Adrenal gland (tissue), 12 donors: ENCODE data around the gene ACOT11. TPM values are rescaled to one million over a fixed set of nuclear protein-coding genes. Genes with fewer than 3 reads are reported as not detected.

ENCODE experiments used
- DNase-seq, 7 donors: peaks; one replicate each; pipeline ENCODE4 v3.0.0-alpha.2; 2019 to 2020
- H3K27ac ChIP-seq, 5 donors: fragments of 200-600 bp; sonication (generic) in 4 of 5; 1 replicate in 3 of 5; 2 replicates in 2 of 5; pipeline versions ENCODE4 v1.5.1 to v1.8.0; 2016 to 2020; ENCODE audit warnings: mild to moderate bottlenecking in 1 of 5
- H3K27me3 ChIP-seq: fragments of 200-600 bp; 2 replicates; pipeline ENCODE4 v1.8.0; 2021
- H3K36me3 ChIP-seq, 2 donors: fragments of 200-600 bp; replicated peaks in 1 of 2; 1 replicate in 1 of 2; 2 replicates in 1 of 2; pipeline versions ENCODE4 v1.5.1 to v1.8.0; 2018 to 2022
- H3K4me1 ChIP-seq, 2 donors: fragments of 200-600 bp; replicated peaks in 1 of 2; 1 replicate in 1 of 2; 2 replicates in 1 of 2; pipeline versions ENCODE4 v1.5.1 to v1.8.0; 2018 to 2021
- H3K4me3 ChIP-seq, 4 donors: fragments of 200-600 bp; sonication (generic) in 3 of 4; one replicate each; pipeline ENCODE4 v1.5.1; 2016 to 2018
- H3K9me3 ChIP-seq, 3 donors: fragments of 200-600 bp; sonication (generic) in 1 of 3; replicated peaks in 1 of 3; 1 replicate in 2 of 3; 2 replicates in 1 of 3; pipeline versions ENCODE4 v1.5.1 to v1.8.0; 2016 to 2021
- POLR2A ChIP-seq, 2 donors: fragments of 450-650 bp; IDR thresholded peaks; one replicate each; pipeline ENCODE4 v1.6.1; 2017; ENCODE audit warnings: antibody characterized with exemption in 2 of 2, mild to moderate bottlenecking in 2 of 2, moderate library complexity in 1 of 2
- WGBS, 4 donors: extraction: QIAGEN DNeasy Blood & Tissue Kit in 2 of 4; methylation state at CpG; one replicate each; pipeline versions ENCODE4 v1.1.5 to v1.1.7; 2013 to 2017; 5-methylcytosine and 5-hydroxymethylcytosine counted together
- intact Hi-C, 2 donors: fragments of 100-400 bp; cut with DNase I; formaldehyde crosslinking; loops; one replicate each; pipeline versions ENCODE4 v1.14.1 to v1.15.0; 2022 to 2023
- polyA plus RNA-seq, 3 donors: library from polyadenylated mRNA; stranded (reverse); fragments of 200-250 nt in 2 of 3; fragments of 350-450 nt in 1 of 3; fragmentation: Illumina TruSeq in 1 of 3; extraction: RNeasy Lipid Tissue Mini Kit (QIAGEN cat#74804) in 1 of 3; gene quantifications; one replicate each; pipeline ENCODE4 v1.2.3, GENCODE V29; 2013 to 2014
- total RNA-seq, 9 donors: library from RNA; depleted of rRNA in 4 of 9; stranded (reverse); fragments of >200 nt in 4 of 9; fragments of 120-200 nt in 1 of 9; fragmentation: NEBNext Ultra II Directional in 1 of 9; extraction: Animal tissue kit (Norgen Biotek cat#: 25700) in 1 of 9; gene quantifications; one replicate each; pipeline versions ENCODE4 v1.1.0 to v1.2.4, GENCODE V29; 2013 to 2023
- TF ChIP-seq, protein P1 (sequence below), 6 experiments: fragments of 450-650 bp in 4 of 6; fragments of 200-600 bp in 2 of 6; sonication (generic) in 1 of 6; IDR thresholded peaks; 1 replicate in 5 of 6; 2 replicates in 1 of 6; pipeline versions ENCODE4 v1.5.1 to v1.8.0; 2016 to 2021; ENCODE audit warnings: antibody characterized with exemption in 6 of 6, mild to moderate bottlenecking in 2 of 6, moderate library complexity in 1 of 6
- donor health status: healthy with polysubstance abuse.
- donor health status: Bipolar disorder and iron deficiency.
- donor health status: DM: yes; HTN: yes; CAD: no.
- donor health status: DM: no; HTN: no; CAD: no.
- donor health status: DM: no; HTN: no; CAD: no.
- donor health status: DM: yes; HTN: yes; CAD: no.

The ACOT11 gene
- total and polyA plus RNA-seq, 12 donors: 1.6 to 12.7 (median 9.1) TPM

DNA sequence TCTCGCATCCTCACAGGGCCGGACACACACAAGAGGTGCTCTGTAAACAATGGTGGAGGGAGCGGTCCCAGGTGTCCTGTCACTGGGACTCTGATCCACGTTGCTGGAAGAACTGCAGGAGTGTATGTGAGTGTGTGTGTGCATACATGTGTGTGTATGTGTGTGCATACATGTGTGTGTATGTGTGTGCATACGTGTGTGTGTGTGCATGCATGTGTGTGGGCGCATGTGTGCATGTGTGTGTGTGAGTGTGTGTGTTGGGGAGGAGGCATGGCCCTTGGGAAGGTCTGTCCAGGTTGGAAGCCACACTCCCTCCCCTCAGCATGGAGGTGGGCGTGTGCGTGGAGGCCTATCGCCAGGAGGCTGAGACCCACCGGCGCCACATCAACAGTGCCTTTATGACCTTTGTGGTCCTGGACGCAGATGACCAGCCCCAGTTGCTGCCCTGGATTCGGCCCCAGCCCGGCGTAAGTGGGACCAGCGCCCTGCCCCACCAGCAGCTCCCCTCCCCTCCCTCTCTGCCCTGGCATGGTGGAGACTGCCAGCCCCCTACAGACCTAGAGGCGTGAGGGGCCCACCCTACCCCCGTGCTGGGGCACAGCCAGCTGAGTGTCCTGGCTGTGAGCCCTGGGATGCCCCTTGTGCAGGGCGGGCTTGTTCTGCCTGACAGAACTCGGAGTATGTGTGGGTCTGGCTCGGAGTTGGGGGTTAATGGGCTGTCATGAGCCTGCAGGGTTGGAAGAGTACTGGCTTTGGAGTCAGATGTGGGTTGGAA, 53.1 kb downstream of the ACOT11 start:
- intact Hi-C loops: no loop called here
- TF ChIP-seq POLR2A (IDR thresholded peaks at IDR 0.05): no peak
- TF ChIP-seq, protein P1, sequence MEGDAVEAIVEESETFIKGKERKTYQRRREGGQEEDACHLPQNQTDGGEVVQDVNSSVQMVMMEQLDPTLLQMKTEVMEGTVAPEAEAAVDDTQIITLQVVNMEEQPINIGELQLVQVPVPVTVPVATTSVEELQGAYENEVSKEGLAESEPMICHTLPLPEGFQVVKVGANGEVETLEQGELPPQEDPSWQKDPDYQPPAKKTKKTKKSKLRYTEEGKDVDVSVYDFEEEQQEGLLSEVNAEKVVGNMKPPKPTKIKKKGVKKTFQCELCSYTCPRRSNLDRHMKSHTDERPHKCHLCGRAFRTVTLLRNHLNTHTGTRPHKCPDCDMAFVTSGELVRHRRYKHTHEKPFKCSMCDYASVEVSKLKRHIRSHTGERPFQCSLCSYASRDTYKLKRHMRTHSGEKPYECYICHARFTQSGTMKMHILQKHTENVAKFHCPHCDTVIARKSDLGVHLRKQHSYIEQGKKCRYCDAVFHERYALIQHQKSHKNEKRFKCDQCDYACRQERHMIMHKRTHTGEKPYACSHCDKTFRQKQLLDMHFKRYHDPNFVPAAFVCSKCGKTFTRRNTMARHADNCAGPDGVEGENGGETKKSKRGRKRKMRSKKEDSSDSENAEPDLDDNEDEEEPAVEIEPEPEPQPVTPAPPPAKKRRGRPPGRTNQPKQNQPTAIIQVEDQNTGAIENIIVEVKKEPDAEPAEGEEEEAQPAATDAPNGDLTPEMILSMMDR (IDR thresholded peaks at IDR 0.05): no peak
- H3K4me1 ChIP-seq: no peaks in the 10 kb centered on the region
- H3K4me3 ChIP-seq: no peak overlapping the region
- H3K27me3 ChIP-seq: no peaks in the 10 kb centered on the region
- H3K36me3 ChIP-seq: no peaks in the 10 kb centered on the region
- 83 to 89% (median 88%) methylated on average over 13 to 21 of the region's 21 CpGs for WGBS, 4 donors
- no peak for DNase-seq
- H3K27ac ChIP-seq: no peak overlapping the region
- H3K9me3 ChIP-seq: no peaks in the 10 kb centered on the region

DNA sequence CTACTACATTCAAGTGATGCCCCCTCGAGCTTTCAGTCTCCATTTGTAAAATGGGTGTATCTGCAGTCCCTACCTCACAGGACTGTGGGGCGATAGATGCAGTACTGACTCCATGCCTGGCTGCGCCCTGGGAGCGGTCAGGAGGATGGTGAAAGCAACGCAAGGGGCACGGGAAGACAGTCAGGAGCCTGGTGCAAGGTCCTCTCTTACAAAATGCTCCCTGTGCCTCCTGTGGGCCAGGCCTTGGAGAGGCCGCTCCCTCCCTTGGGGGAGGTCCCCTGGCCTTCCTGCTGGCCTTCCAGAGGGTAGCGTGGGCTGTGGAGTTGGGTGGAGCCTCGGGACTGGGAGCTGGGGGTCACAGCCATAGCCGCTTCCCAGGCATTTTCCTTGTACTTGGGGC, 53.7 kb downstream of the ACOT11 start:
- Histone ChIP-seq H3K4me3 (no peak overlapping the region), H3K9me3 (no peaks in the 10 kb centered on the region), H3K27ac (no peak overlapping the region), H3K27me3 (no peaks in the 10 kb centered on the region), H3K4me1 (no peaks in the 10 kb centered on the region), H3K36me3 (no peaks in the 10 kb centered on the region)
- no peak for DNase-seq
- TF ChIP-seq POLR2A (IDR thresholded peaks at IDR 0.05): no peak
- TF ChIP-seq, protein P1 (IDR thresholded peaks at IDR 0.05): no peak
- intact Hi-C loops: no loop called here
- WGBS, 4 donors: 82 to 96% (median 84%) methylated on average over 4 to 10 of the region's 10 CpGs

DNA sequence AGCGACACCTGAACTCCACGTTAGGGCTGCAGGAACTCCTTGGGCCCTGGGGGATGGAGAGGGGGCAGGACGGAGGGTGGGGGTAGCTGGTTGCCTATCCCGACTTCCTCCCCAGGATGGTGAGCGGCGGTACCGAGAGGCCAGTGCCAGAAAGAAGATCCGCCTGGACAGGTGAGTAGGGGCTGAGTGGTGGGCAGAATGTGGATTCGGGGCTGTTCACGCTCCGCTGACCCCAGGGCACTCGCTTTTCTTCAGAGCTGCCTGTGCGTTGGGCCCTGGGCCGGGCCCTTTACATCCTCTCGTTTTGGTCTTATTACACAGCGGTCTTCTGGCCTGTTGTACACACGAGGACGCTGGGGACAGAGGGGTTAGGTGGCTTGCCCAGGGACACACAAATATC, 54.5 kb downstream of the ACOT11 start:
- Histone ChIP-seq H3K27me3 (no peaks in the 10 kb centered on the region), H3K4me1 (no peaks in the 10 kb centered on the region), H3K36me3 (no peaks in the 10 kb centered on the region), H3K4me3 (no peak overlapping the region), H3K27ac (no peak overlapping the region), H3K9me3 (no peaks in the 10 kb centered on the region)
- intact Hi-C loops: no loop called here
- DNase-seq: no peak
- TF ChIP-seq, protein P1 (IDR thresholded peaks at IDR 0.05): no peak
- no peak for TF ChIP-seq POLR2A (IDR thresholded peaks at IDR 0.05)
- WGBS, 4 donors: 89 to 94% (median 91%) methylated on average over 17 to 18 of the region's 18 CpGs

DNA sequence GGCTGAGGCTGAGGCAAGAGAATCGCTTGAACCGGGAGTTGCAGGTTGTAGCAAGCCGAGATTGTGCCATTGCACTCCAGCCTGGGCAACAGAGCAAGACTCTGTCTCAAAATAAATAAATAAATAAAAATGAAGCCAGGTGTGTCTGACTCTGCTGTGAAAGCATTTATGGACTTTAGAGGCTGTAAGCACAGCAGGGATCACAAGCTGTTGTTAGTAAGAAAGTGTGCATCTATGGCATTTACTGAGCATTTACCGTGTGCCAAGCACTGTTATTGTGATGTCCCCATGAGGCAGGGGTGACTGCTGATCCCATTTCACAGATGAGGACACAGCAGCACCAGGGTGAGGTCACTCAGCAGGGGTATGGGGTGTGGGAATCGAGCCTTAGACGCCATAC, 55.2 kb downstream of the ACOT11 start:
- Histone ChIP-seq H3K27ac (no peak overlapping the region), H3K9me3 (no peaks in the 10 kb centered on the region), H3K4me1 (no peaks in the 10 kb centered on the region), H3K27me3 (no peaks in the 10 kb centered on the region), H3K36me3 (no peaks in the 10 kb centered on the region), H3K4me3 (no peak overlapping the region)
- intact Hi-C loops: no loop called here
- TF ChIP-seq POLR2A (IDR thresholded peaks at IDR 0.05): no peak
- TF ChIP-seq, protein P1 (IDR thresholded peaks at IDR 0.05): no peak
- DNase-seq: no peak
- 93 to 96% (median 94%) methylated on average over 4 to 6 of the region's 6 CpGs for WGBS, 4 donors
